RWPE1 (cell line): ENCODE data around the gene SMARCD2.
"Not testable (repeated sequence)": the region's sequence is repeated elsewhere in the genome, so short reads cannot be mapped to it uniquely, and the experiment has no call there.

ENCODE experiments used
- CTCF ChIA-PET: fragments of 350-600 bp; sonication (Branson Sonifier 250); formaldehyde crosslinking; extraction: SDS; loops from one replicate; lab custom pipeline; 2021; lab: Yijun Ruan, JAX
- POLR2A ChIA-PET: fragments of 400-600 bp; formaldehyde crosslinking; extraction: SDS; loops from one replicate; lab custom pipeline; 2020; ENCODE audit warnings: antibody characterized with exemption; ENCODE audit not compliant: low non-redundant PET; lab: Yijun Ruan, JAX
- DNase-seq: peaks from one replicate; pipeline ENCODE4 v3.0.0; 2012; ENCODE audit warnings: low spot score
- H3K27ac ChIP-seq: fragments of 450-650 bp; 2 replicates; pipeline ENCODE4 v1.5.1; 2017
- TF ChIP-seq, protein P1 (sequence below): fragments of 450-650 bp; conservative IDR thresholded peaks from 2 replicates; pipeline ENCODE4 v1.5.1; 2017; ENCODE audit warnings: low read depth, mild to moderate bottlenecking

Gene SMARCD2

DNA sequence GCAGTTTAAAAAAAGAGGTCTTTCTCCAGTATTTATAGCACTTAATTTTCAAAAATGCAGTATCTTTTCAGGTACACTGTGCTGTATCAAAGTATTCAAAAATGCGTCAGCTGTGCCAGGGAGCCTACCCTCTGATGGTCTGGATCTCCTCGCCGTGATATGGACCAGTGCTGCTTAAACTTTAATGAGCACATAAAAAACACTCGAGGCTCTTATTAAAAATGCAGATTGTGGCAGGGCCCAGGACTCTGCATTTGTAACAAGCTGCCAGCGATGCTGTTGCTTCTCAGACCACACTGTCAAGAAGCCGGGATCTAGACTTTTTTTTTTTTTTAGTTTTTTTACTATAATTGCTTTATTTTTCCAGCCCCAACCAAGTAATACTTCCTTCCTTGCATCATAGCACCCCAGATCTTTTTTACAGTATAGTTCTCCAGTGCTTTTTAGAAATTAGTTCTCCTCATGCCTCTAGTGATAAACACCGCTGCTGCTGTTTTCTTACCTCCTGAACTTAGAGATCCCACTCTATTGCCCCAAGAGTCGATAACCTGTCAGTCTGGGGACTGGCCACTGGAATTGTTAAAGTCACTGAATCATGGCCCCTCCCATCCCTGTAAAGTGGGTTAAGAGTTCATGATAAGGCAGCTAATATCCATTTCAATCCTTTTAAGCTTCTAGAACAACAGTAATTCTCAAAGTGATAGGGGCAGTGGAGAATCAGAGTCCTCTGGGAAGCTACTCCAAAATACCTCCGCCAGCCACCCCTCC lies 1.6 kb upstream of the SMARCD2 start:
- peak overlapping the region; percentile 93 for H3K27ac ChIP-seq
- DNase-seq = no peak
- POLR2A ChIA-PET = interaction anchor here (0.6 kb wide), 1 partner anchor 252 kb away, joined by 3 read pairs; no protein-coding TSS in a partner anchor
- CTCF ChIA-PET = interaction anchor here (0.5 to 1.5 kb wide), 3 partner anchors 9 to 287 kb away, joined by 3 to 5 read pairs (median 4); no protein-coding TSS in a partner anchor
- TF ChIP-seq, protein P1, sequence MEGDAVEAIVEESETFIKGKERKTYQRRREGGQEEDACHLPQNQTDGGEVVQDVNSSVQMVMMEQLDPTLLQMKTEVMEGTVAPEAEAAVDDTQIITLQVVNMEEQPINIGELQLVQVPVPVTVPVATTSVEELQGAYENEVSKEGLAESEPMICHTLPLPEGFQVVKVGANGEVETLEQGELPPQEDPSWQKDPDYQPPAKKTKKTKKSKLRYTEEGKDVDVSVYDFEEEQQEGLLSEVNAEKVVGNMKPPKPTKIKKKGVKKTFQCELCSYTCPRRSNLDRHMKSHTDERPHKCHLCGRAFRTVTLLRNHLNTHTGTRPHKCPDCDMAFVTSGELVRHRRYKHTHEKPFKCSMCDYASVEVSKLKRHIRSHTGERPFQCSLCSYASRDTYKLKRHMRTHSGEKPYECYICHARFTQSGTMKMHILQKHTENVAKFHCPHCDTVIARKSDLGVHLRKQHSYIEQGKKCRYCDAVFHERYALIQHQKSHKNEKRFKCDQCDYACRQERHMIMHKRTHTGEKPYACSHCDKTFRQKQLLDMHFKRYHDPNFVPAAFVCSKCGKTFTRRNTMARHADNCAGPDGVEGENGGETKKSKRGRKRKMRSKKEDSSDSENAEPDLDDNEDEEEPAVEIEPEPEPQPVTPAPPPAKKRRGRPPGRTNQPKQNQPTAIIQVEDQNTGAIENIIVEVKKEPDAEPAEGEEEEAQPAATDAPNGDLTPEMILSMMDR = no peak

DNA sequence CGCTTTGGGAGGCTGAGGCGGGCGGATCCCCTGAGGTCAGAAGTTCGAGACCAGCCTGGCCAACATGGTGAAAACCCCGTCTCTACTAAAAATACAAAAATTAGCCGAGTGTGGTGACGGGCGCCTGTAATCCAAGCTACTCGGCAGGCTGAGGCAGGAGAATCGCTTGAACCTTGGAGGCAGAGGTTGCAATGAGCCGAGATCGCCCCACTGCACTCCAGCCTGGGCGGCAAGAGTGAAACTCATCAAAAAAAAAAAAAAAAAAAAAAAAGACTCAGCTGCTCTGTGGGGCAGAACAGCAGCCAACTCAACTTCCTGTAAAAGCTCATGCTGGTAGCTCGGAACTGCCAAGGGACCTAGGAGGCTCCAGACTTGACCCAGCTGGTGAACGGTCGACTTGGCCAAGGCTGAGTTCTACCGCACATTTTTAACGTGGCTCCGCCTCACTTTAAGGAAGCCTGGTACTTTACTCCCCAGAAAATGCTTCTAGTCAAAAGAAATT lies 953 bp upstream of the SMARCD2 start:
- not testable (repeated sequence) for DNase-seq
- CTCF ChIA-PET = interaction anchor here (0.5 to 1.5 kb wide), 3 partner anchors 9 to 76 kb away, joined by 3 to 5 read pairs (median 4); no protein-coding TSS in a partner anchor
- peak overlapping the region; percentile 93 for H3K27ac ChIP-seq
- POLR2A ChIA-PET = interaction anchor here (0.6 kb wide), 2 partner anchors 74 to 252 kb away, joined by 3 to 5 read pairs; no protein-coding TSS in a partner anchor

DNA sequence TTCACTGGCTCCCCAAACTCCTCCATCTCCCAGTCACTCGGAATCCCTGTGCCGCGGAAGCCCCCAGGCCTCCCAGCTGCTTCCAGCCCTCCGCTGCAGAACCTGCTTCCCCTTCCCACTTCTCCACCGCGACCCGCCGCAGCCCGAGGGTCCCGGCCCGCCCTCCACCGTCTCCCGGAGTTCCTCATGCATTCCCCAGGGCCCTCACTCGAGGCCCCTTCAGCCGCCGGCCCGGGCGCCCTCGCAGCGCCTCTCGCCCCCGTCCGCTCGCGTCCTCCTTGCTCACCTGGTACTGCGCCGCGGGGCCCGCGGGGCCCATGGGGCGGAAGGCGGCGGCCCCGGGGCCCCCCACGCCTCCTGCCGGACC lies 329 bp downstream of the SMARCD2 start:
- ChIA-PET POLR2A (no interaction called here), CTCF (no interaction called here)
- DNase-seq = no peak
- H3K27ac ChIP-seq = peak overlapping the region; percentile 93
- TF ChIP-seq, protein P1 = no peak

DNA sequence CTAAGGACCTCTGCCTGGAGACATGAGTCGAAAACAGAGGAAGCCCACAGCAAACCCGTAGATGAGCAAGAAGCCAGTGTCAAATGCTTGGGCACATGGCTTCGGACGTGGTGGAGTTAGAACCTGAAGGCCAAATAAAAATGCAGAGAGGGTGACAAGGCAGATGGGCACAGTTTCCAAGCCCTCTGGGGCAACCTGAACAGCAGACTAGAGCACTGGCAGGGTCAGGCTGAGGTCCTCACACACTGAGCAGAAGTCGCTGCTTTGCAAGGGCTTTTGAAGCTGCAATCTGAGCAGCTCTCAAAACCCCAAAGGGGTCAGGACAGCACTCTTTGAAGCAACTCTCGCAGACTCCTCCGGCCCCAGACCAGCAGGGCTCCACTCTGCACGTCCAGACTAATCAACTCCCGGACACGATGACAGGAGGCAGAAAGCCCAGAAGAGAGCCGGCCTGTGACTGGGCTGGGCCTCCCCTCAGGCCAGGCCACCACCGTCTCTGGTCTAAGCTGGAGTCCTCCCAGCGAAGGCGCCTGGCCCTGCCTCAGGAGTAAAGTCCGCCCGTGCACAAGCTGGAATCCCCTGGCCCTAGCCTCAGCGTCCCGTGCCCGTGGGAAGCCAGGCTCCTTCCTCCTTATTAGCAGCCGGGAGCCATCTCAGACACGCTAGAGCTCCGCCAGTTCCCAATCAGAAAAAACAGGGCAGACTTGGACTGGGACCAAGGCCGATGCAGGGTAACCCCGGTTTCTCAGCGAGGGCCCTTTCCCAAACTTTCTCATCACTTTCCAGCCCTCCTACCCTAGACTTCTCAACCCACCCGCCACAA lies 924 bp downstream of the SMARCD2 start:
- peak overlapping the region; percentile 93 for H3K27ac ChIP-seq
- no peak for DNase-seq
- ChIA-PET POLR2A (no interaction called here), CTCF (no interaction called here)
- TF ChIP-seq, protein P1 = no peak

DNA sequence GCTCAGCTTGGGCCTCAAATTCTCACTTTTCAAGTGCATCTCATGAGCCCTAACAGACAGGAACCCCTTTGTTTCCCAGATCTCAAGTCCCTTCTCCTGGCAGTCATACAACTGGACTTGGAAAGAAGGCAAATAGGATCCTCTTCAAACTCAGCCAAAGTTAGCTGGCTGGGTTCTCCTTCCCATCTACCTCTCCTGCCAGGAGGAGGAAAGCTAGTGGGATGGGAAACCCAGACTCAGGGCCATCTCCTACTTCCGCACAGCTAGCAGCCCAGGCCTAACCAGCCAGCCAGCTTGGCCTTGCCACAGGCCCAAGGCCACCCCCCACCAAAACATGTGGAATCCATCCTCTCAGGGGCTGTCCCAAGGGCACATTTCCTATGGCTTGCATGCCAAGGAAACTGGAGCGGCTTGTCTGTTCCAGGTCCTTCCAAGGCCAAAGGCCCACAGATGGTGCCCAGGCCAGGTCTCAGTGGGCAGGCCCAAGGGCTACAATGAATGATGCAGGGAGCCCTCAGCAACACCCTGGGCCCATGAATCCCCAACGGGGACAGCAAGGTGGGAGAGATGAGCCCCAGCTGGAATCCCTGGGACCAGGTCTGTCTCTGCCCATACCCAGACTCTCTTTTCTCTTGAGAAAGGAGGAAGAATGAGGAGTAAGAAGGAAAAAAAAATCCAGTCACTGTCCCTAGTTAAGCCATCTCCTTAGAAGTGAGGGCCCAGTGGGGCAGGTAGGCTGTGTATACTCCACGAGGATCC lies 1.7 kb downstream of the SMARCD2 start:
- DNase-seq = no peak
- TF ChIP-seq, protein P1 = no peak
- H3K27ac ChIP-seq = peak overlapping the region; percentile 93
- CTCF ChIA-PET = interaction anchor here (0.6 kb wide), 1 partner anchor 8 kb away, joined by 3 read pairs; no protein-coding TSS in a partner anchor
- POLR2A ChIA-PET = no interaction called here

DNA sequence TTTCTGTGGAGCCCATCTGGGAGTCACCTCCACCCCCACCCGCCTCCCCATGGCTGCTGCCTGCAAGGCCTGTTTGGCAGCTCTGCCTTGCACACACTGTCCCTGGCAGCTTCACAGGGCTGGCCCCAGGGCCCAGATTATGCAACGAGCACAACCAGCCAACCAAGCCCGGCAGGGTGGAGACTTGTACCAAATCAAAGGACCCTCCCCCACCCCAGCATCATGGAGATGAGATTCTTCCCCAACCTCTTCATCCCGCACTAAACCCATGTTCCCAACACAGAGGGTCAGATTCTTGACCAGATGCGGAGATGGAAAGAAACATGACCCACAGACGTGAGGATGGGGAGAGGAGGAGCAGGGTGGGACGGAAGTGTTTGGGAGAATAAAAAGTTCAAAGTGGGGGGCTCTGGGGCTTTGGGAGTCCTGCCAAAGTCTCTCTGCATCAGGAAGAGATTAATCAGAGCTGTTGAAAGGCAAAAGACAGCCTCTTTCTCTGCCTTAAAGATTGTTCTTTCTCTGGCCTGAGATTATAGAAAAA lies 3.8 kb downstream of the SMARCD2 start:
- ChIA-PET POLR2A (interaction anchor here (0.6 to 1.0 kb wide), 3 partner anchors 11 to 62 kb away, joined by 3 to 7 read pairs (median 5); partner anchors contain the start of gene FTSJ3), CTCF (interaction anchor here (0.7 to 1.7 kb wide), 2 partner anchors 10 to 11 kb away, joined by 4 to 12 read pairs; no protein-coding TSS in a partner anchor)
- DNase-seq = peak; percentile 67
- H3K27ac ChIP-seq = peak overlapping the region; percentile 93
- TF ChIP-seq, protein P1 = no peak
